MM.1S (cell line): ENCODE results near the gene SKIC2.
A peak's percentile ranks its signal among the peaks of the same experiment; 100 is the strongest.

Source experiments
- DNase-seq: peaks from one replicate; pipeline ENCODE4 v3.0.0-alpha.2; 2015
- H2AFZ ChIP-seq: fragments of 300-600 bp; sonication (generic); 2 replicates; pipeline ENCODE4 v1.6.0; 2016; ENCODE audit warnings: antibody characterized with exemption, low read length
- H3F3A ChIP-seq: fragments of 300-600 bp; sonication (generic); 2 replicates; pipeline ENCODE4 v1.6.1; 2016; ENCODE audit warnings: mild to moderate bottlenecking, antibody characterized with exemption, low read length, moderate library complexity, mixed read lengths; ENCODE audit not compliant: insufficient read depth
- H3K27ac ChIP-seq: fragments of 300-600 bp; sonication (generic); 2 replicates; pipeline ENCODE4 v1.5.1; 2016; ENCODE audit warnings: mild to moderate bottlenecking, low read length
- H3K27me3 ChIP-seq: fragments of 300-600 bp; sonication (generic); replicated peaks from 2 replicates; pipeline ENCODE4 v1.6.0; 2016; ENCODE audit warnings: low read length; ENCODE audit not compliant: insufficient read depth
- H3K36me3 ChIP-seq: fragments of 300-600 bp; sonication (generic); replicated peaks from 2 replicates; pipeline ENCODE4 v1.6.1; 2016; ENCODE audit warnings: mild to moderate bottlenecking, low read length, mixed read lengths; ENCODE audit not compliant: insufficient read depth
- H3K4me1 ChIP-seq: fragments of 300-600 bp; sonication (generic); 2 replicates; pipeline ENCODE4 v1.6.1; 2016; ENCODE audit warnings: low read length, mixed read lengths
- H3K4me2 ChIP-seq: fragments of 300-600 bp; sonication (generic); 2 replicates; pipeline ENCODE4 v1.6.0; 2016; ENCODE audit warnings: low read depth, low read length
- H3K4me3 ChIP-seq: fragments of 300-600 bp; sonication (generic); 2 replicates; pipeline ENCODE4 v1.5.1; 2016; ENCODE audit warnings: low read length, mixed read lengths
- H3K79me2 ChIP-seq: fragments of 300-600 bp; sonication (generic); 2 replicates; pipeline ENCODE4 v1.6.1; 2016; ENCODE audit warnings: mixed run types, low read length, mixed read lengths
- H3K9ac ChIP-seq: fragments of 300-600 bp; sonication (generic); 2 replicates; pipeline ENCODE4 v1.6.1; 2016; ENCODE audit warnings: low read length, mixed read lengths
- H3K9me2 ChIP-seq: fragments of 300-600 bp; sonication (generic); replicated peaks from 2 replicates; pipeline ENCODE4 v1.6.1; 2016; ENCODE audit warnings: mild to moderate bottlenecking, low read length, mixed read lengths; ENCODE audit not compliant: insufficient read depth
- H3K9me3 ChIP-seq: fragments of 300-600 bp; sonication (generic); replicated peaks from 2 replicates; pipeline ENCODE4 v1.6.1; 2016; ENCODE audit warnings: mild to moderate bottlenecking, low read length, mixed read lengths; ENCODE audit not compliant: insufficient read depth
- H4K20me1 ChIP-seq: fragments of 300-600 bp; sonication (generic); 2 replicates; pipeline ENCODE4 v1.6.1; 2016; ENCODE audit warnings: mild to moderate bottlenecking, low read length, moderate library complexity, mixed read lengths; ENCODE audit not compliant: insufficient read depth
- EZH2 ChIP-seq: fragments of 300-600 bp; sonication (generic); optimal IDR thresholded peaks from 2 replicates; pipeline ENCODE3; 2017; ENCODE audit warnings: low read depth, mild to moderate bottlenecking, antibody characterized with exemption, low read length, mixed read lengths
- EZH2phosphoT487 ChIP-seq: fragments of 300-600 bp; sonication (generic); IDR thresholded peaks from 2 replicates; pipeline ENCODE4 v1.6.1; 2018; ENCODE audit warnings: antibody characterized with exemption, low read length
- TF ChIP-seq, protein P1 (sequence below): fragments of 300-600 bp; sonication (generic); IDR thresholded peaks from 2 replicates; pipeline ENCODE4 v1.5.1; 2016; ENCODE audit warnings: antibody characterized with exemption, low read length, mixed read lengths

SKIC2 gene

DNA sequence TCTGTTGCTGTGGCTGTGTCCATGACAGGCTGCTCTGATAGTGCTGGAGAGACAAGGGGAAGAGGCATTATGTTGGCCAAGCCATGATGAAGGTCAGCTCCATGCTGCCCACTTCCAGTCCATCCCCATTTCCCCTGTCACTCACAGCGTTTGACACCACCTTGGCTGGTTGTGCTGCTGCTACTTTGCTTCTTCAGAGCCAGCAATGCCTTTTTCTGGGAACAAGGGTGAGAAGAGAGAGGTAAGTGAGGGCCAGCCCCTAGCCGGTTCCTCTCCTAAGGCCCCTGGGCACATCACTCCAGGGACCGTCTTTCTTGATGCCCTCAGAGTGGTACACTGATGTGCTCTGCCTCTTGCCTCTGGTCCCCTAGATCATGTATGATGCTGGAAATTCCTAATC, 2.2 kb upstream of the SKIC2 start:
- H3F3A ChIP-seq, result no peaks in the 10 kb centered on the region
- no peak overlapping the region for H2AFZ ChIP-seq
- peaks cover 40% of the 10 kb centered on the region for H3K79me2 ChIP-seq
- no peaks in the 10 kb centered on the region for H3K27me3 ChIP-seq
- H3K4me2 ChIP-seq, result no peak overlapping the region
- H3K27ac ChIP-seq, result no peak overlapping the region
- no peaks in the 10 kb centered on the region for H4K20me1 ChIP-seq
- TF ChIP-seq, protein P1, sequence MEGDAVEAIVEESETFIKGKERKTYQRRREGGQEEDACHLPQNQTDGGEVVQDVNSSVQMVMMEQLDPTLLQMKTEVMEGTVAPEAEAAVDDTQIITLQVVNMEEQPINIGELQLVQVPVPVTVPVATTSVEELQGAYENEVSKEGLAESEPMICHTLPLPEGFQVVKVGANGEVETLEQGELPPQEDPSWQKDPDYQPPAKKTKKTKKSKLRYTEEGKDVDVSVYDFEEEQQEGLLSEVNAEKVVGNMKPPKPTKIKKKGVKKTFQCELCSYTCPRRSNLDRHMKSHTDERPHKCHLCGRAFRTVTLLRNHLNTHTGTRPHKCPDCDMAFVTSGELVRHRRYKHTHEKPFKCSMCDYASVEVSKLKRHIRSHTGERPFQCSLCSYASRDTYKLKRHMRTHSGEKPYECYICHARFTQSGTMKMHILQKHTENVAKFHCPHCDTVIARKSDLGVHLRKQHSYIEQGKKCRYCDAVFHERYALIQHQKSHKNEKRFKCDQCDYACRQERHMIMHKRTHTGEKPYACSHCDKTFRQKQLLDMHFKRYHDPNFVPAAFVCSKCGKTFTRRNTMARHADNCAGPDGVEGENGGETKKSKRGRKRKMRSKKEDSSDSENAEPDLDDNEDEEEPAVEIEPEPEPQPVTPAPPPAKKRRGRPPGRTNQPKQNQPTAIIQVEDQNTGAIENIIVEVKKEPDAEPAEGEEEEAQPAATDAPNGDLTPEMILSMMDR, result no peak
- no peak for TF ChIP-seq EZH2phosphoT487
- no peak for TF ChIP-seq EZH2
- no peak overlapping the region for H3K9ac ChIP-seq
- H3K36me3 ChIP-seq, result 0 out of 2 replicates have a peak, but pooled peaks cover 2% of the 10 kb centered on the region
- peaks cover 15% of the 10 kb centered on the region for H3K4me1 ChIP-seq
- no peak for DNase-seq
- H3K9me3 ChIP-seq, result no peaks in the 10 kb centered on the region
- H3K9me2 ChIP-seq, result no peaks in the 10 kb centered on the region
- H3K4me3 ChIP-seq, result no peak overlapping the region

DNA sequence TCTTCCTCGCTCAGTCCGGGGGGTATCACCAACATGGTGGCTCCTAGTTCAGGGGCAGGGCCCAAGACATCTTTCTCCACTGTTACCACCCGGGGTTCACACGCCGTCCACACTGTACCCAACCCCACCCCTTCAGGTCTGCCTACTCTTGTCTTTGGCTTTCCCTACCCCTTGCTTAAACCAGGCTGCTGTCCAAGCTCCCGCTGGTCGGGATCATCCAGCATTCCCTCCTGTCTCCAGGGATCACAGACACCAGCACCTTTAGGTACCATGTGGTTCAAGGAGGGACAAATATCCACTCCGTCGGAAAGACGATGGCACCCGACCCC, 599 bp upstream of the SKIC2 start:
- Histone ChIP-seq H3K36me3 (0 out of 2 replicates have a peak, but pooled peaks cover 2% of the 10 kb centered on the region), H3F3A (no peaks in the 10 kb centered on the region), H3K9me2 (no peaks in the 10 kb centered on the region), H3K79me2 (peaks cover 40% of the 10 kb centered on the region), H4K20me1 (no peaks in the 10 kb centered on the region), H3K9ac (peak overlapping the region; percentile 94), H2AFZ (peak overlapping the region; percentile 97), H3K27me3 (no peaks in the 10 kb centered on the region), H3K4me1 (peaks cover 15% of the 10 kb centered on the region), H3K4me3 (peak overlapping the region; percentile 99), H3K27ac (peak overlapping the region; percentile 36; the same call in 1 of the 2 replicates), H3K4me2 (peak overlapping the region; percentile 74), H3K9me3 (no peaks in the 10 kb centered on the region)
- DNase-seq, result no peak
- TF ChIP-seq EZH2 (no peak), EZH2phosphoT487 (no peak)
- TF ChIP-seq, protein P1, result no peak

DNA sequence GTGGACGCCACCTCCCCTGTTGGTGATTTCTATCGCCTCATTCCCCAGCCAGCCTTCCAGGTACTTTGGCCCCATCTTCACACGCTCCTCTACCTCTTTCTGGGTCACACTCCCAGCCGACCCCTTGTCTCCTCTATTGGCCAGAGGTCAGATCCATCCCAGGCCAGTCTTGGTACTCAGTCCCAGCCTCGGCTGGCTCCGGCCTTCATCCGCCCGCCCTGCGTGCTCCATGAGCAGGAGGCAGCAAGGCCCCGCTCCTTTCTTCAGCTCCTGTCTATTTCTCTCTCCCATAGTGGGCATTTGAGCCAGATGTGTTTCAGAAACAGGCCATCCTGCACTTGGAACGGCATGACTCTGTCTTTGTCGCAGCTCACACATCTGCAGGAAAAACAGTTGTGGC, 2.6 kb downstream of the SKIC2 start:
- H3K9me2 ChIP-seq, result no peaks in the 10 kb centered on the region
- TF ChIP-seq EZH2phosphoT487, result no peak
- no peak for TF ChIP-seq EZH2
- TF ChIP-seq, protein P1, result no peak
- no peak overlapping the region for H3K9ac ChIP-seq
- no peaks in the 10 kb centered on the region for H4K20me1 ChIP-seq
- H3K4me3 ChIP-seq, result no peak overlapping the region
- H3K27ac ChIP-seq, result no peak overlapping the region
- peaks cover 15% of the 10 kb centered on the region for H3K4me1 ChIP-seq
- peaks cover 40% of the 10 kb centered on the region for H3K79me2 ChIP-seq
- H3F3A ChIP-seq, result no peaks in the 10 kb centered on the region
- H3K27me3 ChIP-seq, result no peaks in the 10 kb centered on the region
- no peaks in the 10 kb centered on the region for H3K9me3 ChIP-seq
- no peak overlapping the region for H3K4me2 ChIP-seq
- no peak for DNase-seq
- 0 out of 2 replicates have a peak, but pooled peaks cover 2% of the 10 kb centered on the region for H3K36me3 ChIP-seq
- H2AFZ ChIP-seq, result no peak overlapping the region
